Pancreas (tissue), 10 donors: ENCODE data around the gene KRTAP10-10. TPM values are rescaled to one million over a fixed set of nuclear protein-coding genes. Genes with fewer than 3 reads are reported as not detected.

Experiments
- ATAC-seq, 4 donors: fragments of 200-7000 bp; cut with Tn5 transposase; one replicate each; pipeline versions ENCODE4 v1.8.0 to v1.9.1; 2020; ENCODE audit warnings: mild to moderate bottlenecking in 4 of 4, moderate library complexity in 4 of 4
- DNase-seq, 6 donors: peaks; one replicate each; pipeline ENCODE4 v3.0.0-alpha.2; 2020
- FAIRE-seq: peaks from 2 replicates; lab custom pipeline; 2012; peaks lifted over from hg19 to GRCh38; lab: Jason Lieb, UNC
- H3K27ac ChIP-seq, 4 donors: fragments of 200-600 bp; sonication (generic); 1 replicate in 3 of 4; 2 replicates in 1 of 4; pipeline versions ENCODE4 v1.5.0 to v1.8.0; 2020
- H3K27me3 ChIP-seq, 4 donors: fragments of 200-600 bp; one replicate each; pipeline ENCODE4 v1.8.0; 2021
- H3K36me3 ChIP-seq, 3 donors: fragments of 200-600 bp; sonication (generic) in 1 of 3; one replicate each; pipeline versions ENCODE4 v1.5.0 to v1.8.0; 2020 to 2021
- H3K4me1 ChIP-seq, 3 donors: fragments of 200-600 bp; one replicate each; pipeline ENCODE4 v1.8.0; 2021
- H3K4me3 ChIP-seq, 4 donors: fragments of 200-600 bp; sonication (generic) in 2 of 4; one replicate each; pipeline versions ENCODE4 v1.5.0 to v1.8.0; 2020 to 2021
- H3K9me3 ChIP-seq, 4 donors: fragments of 200-600 bp; one replicate each; pipeline ENCODE4 v1.8.0; 2021
- CTCF ChIP-seq, 4 donors: fragments of 200-600 bp; sonication (generic) in 3 of 4; IDR thresholded peaks; one replicate each; pipeline versions ENCODE4 v1.5.0 to v1.8.0; 2021; ENCODE audit warnings: antibody characterized with exemption in 4 of 4
- WGBS, 2 donors: extraction: QIAGEN DNeasy Blood & Tissue Kit; methylation state at CpG; one replicate each; pipeline ENCODE4 v1.1.7; 2013; 5-methylcytosine and 5-hydroxymethylcytosine counted together
- intact Hi-C, 3 donors: fragments of 100-400 bp; cut with DNase I; formaldehyde crosslinking; loops; one replicate each; pipeline versions ENCODE4 v1.11.1 to v1.14.2; 2022
- polyA plus RNA-seq, 2 donors: library from polyadenylated mRNA; stranded (reverse); fragments of 200-250 nt; gene quantifications; one replicate each; pipeline ENCODE4 v1.2.3, GENCODE V29; 2013
- total RNA-seq, 6 donors: library from RNA; stranded (reverse); fragmentation: NEBNext Ultra II Directional in 4 of 6; extraction: Animal tissue kit (Norgen Biotek cat#: 25700) in 4 of 6; gene quantifications; one replicate each; pipeline versions ENCODE4 v1.2.1 to v1.2.4, GENCODE V29; 2021 to 2023
- donor health status: healthy with polysubstance abuse.
- donor health status: DM: no; HTN: no; CAD: no; lungs with moderate emphysema.
- donor health status: DM: no; HTN: no; CAD: no.
- donor health status: control.
- donor health status: control.
- donor health status: Bipolar disorder and iron deficiency.
- donor health status: DM: yes; HTN: yes; CAD: no.
- donor health status: DM: no; HTN: no; CAD: no.
- donor health status: DM: no; HTN: no; CAD: no.
- donor health status: DM: yes; HTN: yes; CAD: no.

The KRTAP10-10 gene
- total and polyA plus RNA-seq, 8 donors = not detected

- no peak overlapping the region for H3K27ac ChIP-seq
- no peak for TF ChIP-seq CTCF (IDR thresholded peaks at IDR 0.05)
- no peak overlapping the region for H3K4me3 ChIP-seq
- FAIRE-seq (no peak), ATAC-seq (no peak), DNase-seq (peak in 1 of 6 donors; percentile 60)
- intact Hi-C loops = no loop called here
- H3K4me1 ChIP-seq = no peaks in the 10 kb centered on the region
- H3K9me3 ChIP-seq = no peaks in the 10 kb centered on the region
- WGBS, 2 donors = 72 to 83% methylated on average over 11 to 13 of the region's 13 CpGs
- H3K27me3 ChIP-seq = no peaks in the 10 kb centered on the region
- no peaks in the 10 kb centered on the region for H3K36me3 ChIP-seq
Measured at GRCh38 chr21:44612669-44613229, 24.4 kb upstream of the KRTAP10-10 start.

- no peak for TF ChIP-seq CTCF (IDR thresholded peaks at IDR 0.05)
- intact Hi-C loops = no loop called here
- 67 to 76% methylated on average over 25 to 26 of the region's 26 CpGs for WGBS, 2 donors
- ATAC-seq (no peak), FAIRE-seq (no peak), DNase-seq (peak in 1 of 6 donors; percentile 45)
- no peaks in the 10 kb centered on the region for H3K4me1 ChIP-seq
- H3K4me3 ChIP-seq = no peak overlapping the region
- no peaks in the 10 kb centered on the region for H3K27me3 ChIP-seq
- H3K27ac ChIP-seq = no peak overlapping the region
- no peaks in the 10 kb centered on the region for H3K9me3 ChIP-seq
- H3K36me3 ChIP-seq = no peaks in the 10 kb centered on the region
Measured at GRCh38 chr21:44613386-44614155, 23.6 kb upstream of the KRTAP10-10 start.

- TF ChIP-seq CTCF (IDR thresholded peaks at IDR 0.05) = no peak
- no peaks in the 10 kb centered on the region for H3K27me3 ChIP-seq
- no peak for FAIRE-seq
- H3K4me1 ChIP-seq = no peaks in the 10 kb centered on the region
- H3K9me3 ChIP-seq = no peaks in the 10 kb centered on the region
- H3K36me3 ChIP-seq = no peaks in the 10 kb centered on the region
- WGBS, 2 donors = 51 to 70% methylated on average over 20 of the region's 20 CpGs
- DNase-seq = peak in 1 of 6 donors; percentile 51
- H3K27ac ChIP-seq = no peak overlapping the region
- no peak overlapping the region for H3K4me3 ChIP-seq
- ATAC-seq = no peak
- intact Hi-C loops = no loop called here
Measured at GRCh38 chr21:44614161-44614631, 23.0 kb upstream of the KRTAP10-10 start.

GRCh38 chr21:44614961-44615391 lies 22.2 kb upstream of the KRTAP10-10 start:
- WGBS, 2 donors = 73 to 81% methylated on average over 28 of the region's 28 CpGs
- no peaks in the 10 kb centered on the region for H3K36me3 ChIP-seq
- no peaks in the 10 kb centered on the region for H3K27me3 ChIP-seq
- DNase-seq = no peak
- no peak overlapping the region for H3K27ac ChIP-seq
- H3K4me3 ChIP-seq = no peak overlapping the region
- H3K9me3 ChIP-seq = no peaks in the 10 kb centered on the region
- no peak for TF ChIP-seq CTCF (IDR thresholded peaks at IDR 0.05)
- ATAC-seq = no peak
- H3K4me1 ChIP-seq = no peaks in the 10 kb centered on the region
- no peak for FAIRE-seq
- intact Hi-C loops = no loop called here

GRCh38 chr21:44615466-44615865 lies 21.7 kb upstream of the KRTAP10-10 start:
- Histone ChIP-seq H3K4me3 (no peak overlapping the region), H3K4me1 (no peaks in the 10 kb centered on the region), H3K9me3 (no peaks in the 10 kb centered on the region), H3K27me3 (no peaks in the 10 kb centered on the region), H3K27ac (no peak overlapping the region), H3K36me3 (no peaks in the 10 kb centered on the region)
- ATAC-seq (no peak), DNase-seq (no peak), FAIRE-seq (no peak)
- WGBS, 2 donors = 50 to 73% methylated on average over 8 of the region's 8 CpGs
- intact Hi-C loops = no loop called here
- TF ChIP-seq CTCF (IDR thresholded peaks at IDR 0.05) = no peak
